Testis (tissue), 3 donors: Measurements from ENCODE around the gene GPR17. TPM values are rescaled to one million over a fixed set of nuclear protein-coding genes. Genes with fewer than 3 reads are reported as not detected.

ENCODE experiments used
- DNase-seq: peaks from one replicate; pipeline ENCODE4 v3.0.0-alpha.2; 2019
- H3K27ac ChIP-seq, 2 donors: fragments of 200-600 bp; sonication (generic); one replicate each; pipeline ENCODE4 v1.5.1; 2019
- H3K27me3 ChIP-seq: fragments of 200-600 bp; sonication (generic); one replicate; pipeline ENCODE4 v1.5.1; 2019
- H3K36me3 ChIP-seq: fragments of 200-600 bp; sonication (generic); one replicate; pipeline ENCODE4 v1.5.1; 2017; ENCODE audit warnings: low read depth; ENCODE audit errors: missing control alignments
- H3K4me1 ChIP-seq: fragments of 200-600 bp; sonication (generic); one replicate; pipeline ENCODE4 v1.5.1; 2019
- H3K4me3 ChIP-seq, 2 donors: fragments of 200-600 bp; sonication (generic); one replicate each; pipeline ENCODE4 v1.5.1; 2017 to 2019
- H3K9me3 ChIP-seq: fragments of 200-600 bp; sonication (generic); one replicate; pipeline ENCODE4 v1.5.1; 2017
- POLR2A ChIP-seq: fragments of 450-650 bp; IDR thresholded peaks from one replicate; pipeline ENCODE4 v1.6.1; 2017; ENCODE audit warnings: antibody characterized with exemption, mild to moderate bottlenecking, moderate library complexity
- WGBS, 2 donors: methylation state at CpG; one replicate each; pipeline ENCODE4 v1.1.5; 2018; 5-methylcytosine and 5-hydroxymethylcytosine counted together
- intact Hi-C: fragments of 100-400 bp; cut with DNase I; formaldehyde crosslinking; loops from one replicate; pipeline ENCODE4 v1.15.1; 2023; ENCODE audit warnings: low total_unique reads
- polyA plus RNA-seq: library from polyadenylated mRNA; stranded (reverse); fragments of 350-450 nt; fragmentation: Illumina TruSeq; extraction: RNeasy Lipid Tissue Mini Kit (QIAGEN cat#74804); gene quantifications from one replicate; pipeline ENCODE4 v1.2.3, GENCODE V29; 2014; ENCODE audit warnings: low read depth, low replicate concordance; ENCODE audit not compliant: insufficient read depth
- total RNA-seq, 2 donors: library from RNA; depleted of rRNA; stranded (reverse); fragments of >200 nt; gene quantifications; one replicate each; pipeline ENCODE4 v1.2.3, GENCODE V29; 2016
- TF ChIP-seq, protein P1 (sequence below), 3 experiments: fragments of 450-650 bp in 2 of 3; fragments of 200-600 bp in 1 of 3; sonication (generic) in 1 of 3; IDR thresholded peaks; one replicate each; pipeline ENCODE4 v1.5.1; 2016 to 2019; ENCODE audit warnings: antibody characterized with exemption in 3 of 3, mild to moderate bottlenecking in 2 of 3, moderate library complexity in 1 of 3

The GPR17 gene
- total and polyA plus RNA-seq, 3 donors from 2014 or later, result 0.25 to 0.29 TPM; not detected in 1

DNA sequence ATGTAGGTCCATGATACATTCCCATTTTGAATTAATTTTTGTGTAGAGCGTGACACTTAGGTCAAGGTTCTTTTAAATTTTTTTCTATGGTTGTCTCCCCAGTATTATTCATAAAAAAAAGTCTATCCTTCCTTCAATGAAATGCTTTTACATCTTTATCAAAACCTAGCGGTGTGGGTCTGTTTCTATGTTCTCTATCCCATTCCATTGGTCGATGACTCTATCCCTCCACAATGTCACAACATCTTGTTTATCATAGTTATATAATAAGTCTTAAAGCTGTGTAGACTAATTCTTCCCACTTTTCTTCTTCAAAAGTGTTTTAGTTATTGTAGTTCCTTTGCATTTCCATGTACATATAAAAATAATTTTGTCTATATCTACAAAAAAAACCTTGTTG lies 47.2 kb upstream of the GPR17 start:
- Histone ChIP-seq H3K9me3 (no peaks in the 10 kb centered on the region), H3K4me1 (no peaks in the 10 kb centered on the region), H3K36me3 (no peaks in the 10 kb centered on the region), H3K4me3 (no peak overlapping the region), H3K27me3 (no peaks in the 10 kb centered on the region), H3K27ac (no peak overlapping the region)
- no peak for DNase-seq
- 90% methylated on average over 3 of the region's 3 CpGs for WGBS, 2 donors
- intact Hi-C loops, result no loop called here
- TF ChIP-seq POLR2A, result no peak
- TF ChIP-seq, protein P1, sequence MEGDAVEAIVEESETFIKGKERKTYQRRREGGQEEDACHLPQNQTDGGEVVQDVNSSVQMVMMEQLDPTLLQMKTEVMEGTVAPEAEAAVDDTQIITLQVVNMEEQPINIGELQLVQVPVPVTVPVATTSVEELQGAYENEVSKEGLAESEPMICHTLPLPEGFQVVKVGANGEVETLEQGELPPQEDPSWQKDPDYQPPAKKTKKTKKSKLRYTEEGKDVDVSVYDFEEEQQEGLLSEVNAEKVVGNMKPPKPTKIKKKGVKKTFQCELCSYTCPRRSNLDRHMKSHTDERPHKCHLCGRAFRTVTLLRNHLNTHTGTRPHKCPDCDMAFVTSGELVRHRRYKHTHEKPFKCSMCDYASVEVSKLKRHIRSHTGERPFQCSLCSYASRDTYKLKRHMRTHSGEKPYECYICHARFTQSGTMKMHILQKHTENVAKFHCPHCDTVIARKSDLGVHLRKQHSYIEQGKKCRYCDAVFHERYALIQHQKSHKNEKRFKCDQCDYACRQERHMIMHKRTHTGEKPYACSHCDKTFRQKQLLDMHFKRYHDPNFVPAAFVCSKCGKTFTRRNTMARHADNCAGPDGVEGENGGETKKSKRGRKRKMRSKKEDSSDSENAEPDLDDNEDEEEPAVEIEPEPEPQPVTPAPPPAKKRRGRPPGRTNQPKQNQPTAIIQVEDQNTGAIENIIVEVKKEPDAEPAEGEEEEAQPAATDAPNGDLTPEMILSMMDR (IDR thresholded peaks at IDR 0.05), result no peak

DNA sequence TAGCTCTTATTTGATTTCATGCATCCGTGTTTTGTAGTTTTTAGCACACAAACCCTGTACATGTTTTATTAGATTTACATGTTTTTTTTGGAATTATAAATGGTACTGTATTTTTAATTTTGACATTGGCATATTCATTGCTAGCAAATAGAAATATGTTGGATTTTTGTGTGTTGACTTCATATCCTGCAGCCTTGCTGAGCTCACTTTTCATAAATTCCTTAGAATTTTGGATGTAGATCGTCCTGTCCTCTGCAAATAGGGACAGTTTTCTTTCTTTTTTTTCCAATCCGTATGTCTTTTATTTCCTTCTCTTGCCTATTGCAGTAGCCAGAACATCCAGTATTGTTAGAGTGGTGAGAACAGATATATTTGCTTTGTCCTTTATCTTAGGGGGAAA lies 46.7 kb upstream of the GPR17 start:
- DNase-seq, result no peak
- TF ChIP-seq POLR2A, result no peak
- TF ChIP-seq, protein P1 (IDR thresholded peaks at IDR 0.05), result no peak
- Histone ChIP-seq H3K36me3 (no peaks in the 10 kb centered on the region), H3K27me3 (no peaks in the 10 kb centered on the region), H3K4me3 (no peak overlapping the region), H3K27ac (no peak overlapping the region), H3K4me1 (no peaks in the 10 kb centered on the region), H3K9me3 (no peaks in the 10 kb centered on the region)
- 79 to 84% methylated on average over 3 of the region's 3 CpGs for WGBS, 2 donors
- intact Hi-C loops, result no loop called here

DNA sequence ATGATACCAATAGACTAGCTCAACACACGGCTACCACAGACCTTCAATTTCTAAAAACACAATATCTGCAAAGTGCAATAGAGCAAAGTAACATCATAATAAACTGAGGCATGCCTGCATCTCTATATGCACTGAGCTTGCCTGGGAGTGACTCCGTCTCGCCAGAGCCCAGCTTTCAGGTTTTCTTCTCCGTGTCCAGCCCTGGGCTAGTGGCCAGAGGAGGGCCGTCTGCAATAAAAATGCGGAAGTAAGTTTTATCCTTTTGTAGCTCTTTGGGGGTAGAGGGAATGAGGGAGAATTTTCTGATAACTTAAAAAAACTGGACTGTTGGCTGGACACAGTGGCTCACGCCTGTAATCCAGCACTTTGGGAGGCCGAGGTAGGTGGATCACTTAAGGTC lies 41.0 kb upstream of the GPR17 start:
- no peaks in the 10 kb centered on the region for H3K36me3 ChIP-seq
- TF ChIP-seq, protein P1 (IDR thresholded peaks at IDR 0.05), result no peak
- no peak for TF ChIP-seq POLR2A
- H3K4me1 ChIP-seq, result no peaks in the 10 kb centered on the region
- DNase-seq, result no peak
- intact Hi-C loops, result no loop called here
- H3K27ac ChIP-seq, result no peak overlapping the region
- no peaks in the 10 kb centered on the region for H3K9me3 ChIP-seq
- 78 to 81% methylated on average over 8 of the region's 8 CpGs for WGBS, 2 donors
- H3K27me3 ChIP-seq, result no peaks in the 10 kb centered on the region
- H3K4me3 ChIP-seq, result no peak overlapping the region

DNA sequence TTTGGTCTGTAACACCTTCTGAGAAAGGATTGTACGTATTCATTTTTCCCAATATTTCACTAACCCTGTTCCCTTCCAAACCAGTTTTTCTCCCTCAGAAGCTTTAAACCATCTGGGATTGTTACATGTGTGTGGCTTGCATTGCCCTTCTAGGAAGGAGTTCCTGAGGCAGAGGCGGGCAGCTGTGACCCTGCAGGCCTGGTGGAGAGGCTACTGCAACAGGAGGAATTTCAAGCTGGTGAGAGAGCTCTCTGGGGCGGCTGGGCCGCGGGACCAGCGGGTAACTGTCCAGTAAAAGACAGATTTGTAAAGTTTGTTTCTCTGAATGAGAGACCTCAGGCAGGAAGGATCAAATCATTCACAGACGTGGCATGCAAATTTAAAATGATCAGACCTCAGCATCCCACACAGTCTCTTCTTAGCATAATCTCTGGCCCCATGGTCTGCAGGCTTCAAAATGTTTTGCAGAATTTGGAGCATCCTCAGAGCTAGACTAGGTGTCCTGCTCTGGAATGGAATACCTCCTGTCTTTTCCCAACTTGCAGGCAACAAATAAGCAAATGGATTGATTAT lies 40.2 kb upstream of the GPR17 start:
- H3K9me3 ChIP-seq, result no peaks in the 10 kb centered on the region
- no peaks in the 10 kb centered on the region for H3K4me1 ChIP-seq
- TF ChIP-seq, protein P1 (IDR thresholded peaks at IDR 0.05), result no peak
- TF ChIP-seq POLR2A, result no peak
- 91 to 92% methylated on average over 7 of the region's 7 CpGs for WGBS, 2 donors
- no peak overlapping the region for H3K4me3 ChIP-seq
- H3K27ac ChIP-seq, result no peak overlapping the region
- intact Hi-C loops, result no loop called here
- DNase-seq, result no peak
- no peaks in the 10 kb centered on the region for H3K36me3 ChIP-seq
- no peaks in the 10 kb centered on the region for H3K27me3 ChIP-seq
